ENCODE measurements around the gene PEX14.

- no peak for TF ChIP-seq CTCF (IDR thresholded peaks at IDR 0.05)
- TF ChIP-seq POLR2A (IDR thresholded peaks at IDR 0.05): no peak
Measured at GRCh38 chr1:10592373-10592772, 117.6 kb downstream of the PEX14 start.
